ACC112 (cell line): ENCODE data around the gene RING1.

Experiments
- H2AFZ ChIP-seq: fragments of 200-600 bp; sonication (generic); one replicate; pipeline ENCODE4 v1.6.0; 2017; ENCODE audit warnings: antibody characterized with exemption, low read length; ENCODE audit not compliant: unreplicated experiment
- H3K27ac ChIP-seq: fragments of 200-600 bp; sonication (generic); 2 replicates; pipeline ENCODE4 v1.5.1; 2014; ENCODE audit warnings: low read depth, mild to moderate bottlenecking, antibody characterized with exemption, low read length, moderate library complexity
- H3K27me3 ChIP-seq: fragments of 200-600 bp; sonication (generic); 2 replicates; pipeline ENCODE4 v1.6.1; 2014; ENCODE audit warnings: mild to moderate bottlenecking, antibody characterized with exemption, low read length, moderate library complexity, mixed read lengths; ENCODE audit not compliant: insufficient read depth
- H3K36me3 ChIP-seq: fragments of 200-600 bp; sonication (generic); 2 replicates; pipeline ENCODE4 v1.6.1; 2016; ENCODE audit warnings: mild to moderate bottlenecking, antibody characterized with exemption, low read length, moderate library complexity, mixed read lengths; ENCODE audit not compliant: insufficient read depth
- H3K4me1 ChIP-seq: fragments of 200-600 bp; sonication (generic); one replicate; pipeline ENCODE4 v1.6.1; 2016; ENCODE audit warnings: low read length, mixed read lengths; ENCODE audit not compliant: insufficient read depth, unreplicated experiment, control insufficient read depth
- H3K4me3 ChIP-seq: fragments of 200-600 bp; sonication (generic); 2 replicates; pipeline ENCODE4 v1.5.1; 2014; ENCODE audit warnings: mild to moderate bottlenecking, low read depth, low read length
- H3K79me2 ChIP-seq: fragments of 200-600 bp; sonication (generic); one replicate; pipeline ENCODE4 v1.6.0; 2016; ENCODE audit warnings: low read length; ENCODE audit not compliant: control insufficient read depth, unreplicated experiment, insufficient read depth

RING1 gene

DNA sequence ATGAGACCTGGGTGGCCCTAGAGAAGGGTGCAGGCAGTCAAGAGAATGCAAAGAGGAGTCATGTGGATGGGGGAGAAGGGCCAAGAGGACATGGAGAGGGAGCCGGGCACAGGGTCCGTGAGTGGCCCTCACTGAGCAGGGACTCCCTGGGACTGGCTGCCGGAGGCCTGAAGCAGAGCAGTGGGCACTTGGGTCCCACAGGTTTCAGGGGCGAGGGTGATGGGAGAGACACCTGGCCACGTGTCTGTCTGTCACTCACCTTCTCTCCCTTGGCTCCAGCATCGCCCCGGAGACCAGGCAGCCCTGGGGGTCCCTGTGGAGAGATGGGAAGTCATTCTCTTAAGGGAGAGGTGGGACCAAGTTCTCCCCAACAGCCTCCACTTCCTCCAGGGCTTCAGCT lies 41.5 kb upstream of the RING1 start:
- no peak overlapping the region for H2AFZ ChIP-seq
- H3K27me3 ChIP-seq, result no peaks in the 10 kb centered on the region
- H3K4me3 ChIP-seq, result no peak overlapping the region

DNA sequence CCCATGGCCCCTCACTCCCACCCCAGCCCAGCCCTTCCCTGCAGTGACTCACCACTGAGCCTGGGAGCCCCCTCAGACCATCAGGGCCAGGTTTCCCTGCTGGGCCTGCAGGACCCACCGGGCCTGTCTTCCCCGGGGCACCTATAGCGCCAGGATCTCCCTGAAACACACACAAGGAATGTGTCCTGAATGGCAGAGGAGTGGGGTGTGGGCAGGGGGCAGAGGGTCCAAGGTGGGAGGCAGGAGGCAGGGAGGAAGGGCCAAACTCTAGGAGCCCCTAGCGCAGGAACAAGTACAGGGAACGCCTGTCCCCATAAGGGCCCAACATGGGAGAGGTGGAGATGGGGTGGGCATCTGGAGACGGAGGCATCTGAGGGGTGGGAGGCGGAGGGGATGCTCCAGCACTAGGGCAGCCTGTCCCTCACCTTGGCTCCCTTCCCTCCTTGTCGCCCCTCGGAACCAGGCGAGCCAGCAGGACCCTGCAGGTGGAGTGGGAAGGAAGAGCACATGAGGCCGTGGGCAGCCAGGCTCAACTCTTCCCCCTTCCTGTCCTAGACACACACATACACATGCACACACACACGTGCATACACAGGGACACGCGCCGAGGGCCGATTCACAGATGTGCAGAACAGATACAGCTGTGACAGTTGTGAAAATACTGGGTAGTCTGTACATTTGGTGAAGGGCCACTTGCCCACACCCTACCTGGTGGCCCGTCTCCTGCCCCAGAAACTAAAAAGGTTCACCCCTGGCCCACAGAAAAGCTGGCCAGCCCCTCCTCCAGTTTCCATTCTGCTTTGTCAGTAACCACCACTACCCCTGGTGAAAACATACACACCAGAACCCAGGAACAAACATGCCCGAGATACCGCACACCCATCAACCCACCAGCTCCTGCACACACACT lies 40.7 kb upstream of the RING1 start:
- Histone ChIP-seq H3K27ac (no peak overlapping the region), H3K36me3 (no peaks in the 10 kb centered on the region), H3K4me3 (no peak overlapping the region), H3K4me1 (peaks cover 3% of the 10 kb centered on the region), H3K27me3 (no peaks in the 10 kb centered on the region), H2AFZ (no peak overlapping the region), H3K79me2 (no peaks in the 10 kb centered on the region)

More for the DNA sequence above, 41.5 kb upstream of the RING1 start:
- Histone ChIP-seq H3K27ac (no peak overlapping the region), H3K36me3 (no peaks in the 10 kb centered on the region), H3K4me1 (peaks cover 10% of the 10 kb centered on the region), H3K79me2 (no peaks in the 10 kb centered on the region)

DNA sequence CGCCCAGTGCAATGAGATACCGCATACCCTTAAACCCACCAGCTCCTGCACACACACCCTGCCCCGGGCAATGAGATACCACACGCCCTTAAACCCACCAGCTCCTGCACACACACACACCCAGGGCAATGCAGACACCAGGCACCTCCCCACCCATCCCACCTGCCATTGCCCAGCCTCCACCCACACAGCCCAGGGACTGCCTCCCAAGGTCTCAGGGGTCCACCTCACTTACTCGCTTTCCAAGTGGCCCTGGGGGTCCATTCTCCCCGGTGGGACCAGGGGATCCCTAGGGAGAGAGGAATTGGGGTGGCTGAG lies 40.1 kb upstream of the RING1 start:
- Histone ChIP-seq H3K79me2 (no peaks in the 10 kb centered on the region), H3K27ac (no peak overlapping the region), H2AFZ (no peak overlapping the region), H3K4me1 (peaks cover 3% of the 10 kb centered on the region), H3K36me3 (no peaks in the 10 kb centered on the region), H3K27me3 (no peaks in the 10 kb centered on the region), H3K4me3 (no peak overlapping the region)

DNA sequence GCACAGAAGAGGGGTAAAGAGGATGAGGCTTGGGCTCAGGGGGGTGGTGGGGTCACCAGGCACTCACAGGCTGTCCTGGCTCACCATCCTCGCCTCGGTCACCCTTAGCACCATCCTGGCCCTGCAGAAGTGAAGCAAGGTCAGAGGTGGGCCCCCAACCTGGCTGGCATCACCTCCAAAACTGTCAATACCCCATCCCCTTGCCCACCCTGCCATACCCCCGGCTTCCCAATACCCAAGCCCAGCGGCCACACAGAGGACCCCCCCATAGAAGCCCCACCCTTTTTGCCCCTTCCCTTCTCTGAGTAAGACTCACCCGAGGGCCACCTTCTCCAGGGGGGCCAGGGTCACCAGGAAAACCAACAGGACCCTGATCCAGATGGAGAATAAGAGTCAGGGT lies 39.7 kb upstream of the RING1 start:
- peaks cover 3% of the 10 kb centered on the region for H3K4me1 ChIP-seq
- H2AFZ ChIP-seq, result no peak overlapping the region
- no peaks in the 10 kb centered on the region for H3K36me3 ChIP-seq
- no peaks in the 10 kb centered on the region for H3K27me3 ChIP-seq
- H3K4me3 ChIP-seq, result no peak overlapping the region
- no peak overlapping the region for H3K27ac ChIP-seq
- H3K79me2 ChIP-seq, result no peaks in the 10 kb centered on the region

DNA sequence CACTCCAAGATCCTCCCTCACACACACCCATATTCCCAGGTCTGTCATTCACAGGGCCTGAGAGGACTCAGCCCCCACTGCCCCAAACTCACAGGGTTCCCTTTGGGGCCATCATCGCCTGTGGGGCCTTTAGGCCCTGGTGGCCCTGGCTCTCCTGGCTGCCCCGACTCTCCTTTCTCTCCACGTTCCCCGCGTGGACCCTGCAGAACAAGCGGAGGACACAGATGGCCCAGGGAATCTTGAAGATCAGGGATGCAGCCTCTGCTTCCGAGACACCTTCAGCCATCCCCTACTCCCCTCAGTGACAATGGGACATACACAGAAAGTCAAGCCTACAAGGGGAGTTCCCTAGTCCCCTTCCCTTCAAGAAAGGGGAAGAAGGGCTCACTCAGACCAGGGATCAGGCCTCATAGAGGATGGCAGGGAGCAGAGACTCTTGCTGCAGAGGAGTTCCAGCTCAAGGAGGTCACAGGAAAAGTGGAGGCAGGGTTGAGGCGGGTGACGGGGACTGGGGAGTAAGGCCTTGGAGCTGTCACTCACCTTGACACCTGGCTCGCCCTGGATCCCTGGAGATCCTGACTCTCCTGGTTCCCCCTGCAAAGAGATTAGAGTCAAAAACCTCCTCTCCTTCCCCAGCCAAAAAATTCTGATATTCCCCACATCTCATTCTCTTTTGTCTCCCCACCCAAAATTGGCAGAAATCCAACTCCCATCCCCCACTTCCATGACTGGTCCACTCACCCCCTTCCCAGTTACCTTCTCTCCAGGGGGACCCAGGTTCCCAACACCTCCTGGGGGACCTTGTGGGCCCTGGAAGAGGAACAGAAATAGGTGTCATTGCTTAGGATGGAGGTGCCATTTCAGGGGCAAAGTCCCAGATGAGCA lies 38.8 kb upstream of the RING1 start:
- no peaks in the 10 kb centered on the region for H3K36me3 ChIP-seq
- H3K79me2 ChIP-seq, result no peaks in the 10 kb centered on the region
- peaks cover 3% of the 10 kb centered on the region for H3K4me1 ChIP-seq
- H2AFZ ChIP-seq, result no peak overlapping the region
- no peak overlapping the region for H3K27ac ChIP-seq
- H3K4me3 ChIP-seq, result no peak overlapping the region
- no peaks in the 10 kb centered on the region for H3K27me3 ChIP-seq

DNA sequence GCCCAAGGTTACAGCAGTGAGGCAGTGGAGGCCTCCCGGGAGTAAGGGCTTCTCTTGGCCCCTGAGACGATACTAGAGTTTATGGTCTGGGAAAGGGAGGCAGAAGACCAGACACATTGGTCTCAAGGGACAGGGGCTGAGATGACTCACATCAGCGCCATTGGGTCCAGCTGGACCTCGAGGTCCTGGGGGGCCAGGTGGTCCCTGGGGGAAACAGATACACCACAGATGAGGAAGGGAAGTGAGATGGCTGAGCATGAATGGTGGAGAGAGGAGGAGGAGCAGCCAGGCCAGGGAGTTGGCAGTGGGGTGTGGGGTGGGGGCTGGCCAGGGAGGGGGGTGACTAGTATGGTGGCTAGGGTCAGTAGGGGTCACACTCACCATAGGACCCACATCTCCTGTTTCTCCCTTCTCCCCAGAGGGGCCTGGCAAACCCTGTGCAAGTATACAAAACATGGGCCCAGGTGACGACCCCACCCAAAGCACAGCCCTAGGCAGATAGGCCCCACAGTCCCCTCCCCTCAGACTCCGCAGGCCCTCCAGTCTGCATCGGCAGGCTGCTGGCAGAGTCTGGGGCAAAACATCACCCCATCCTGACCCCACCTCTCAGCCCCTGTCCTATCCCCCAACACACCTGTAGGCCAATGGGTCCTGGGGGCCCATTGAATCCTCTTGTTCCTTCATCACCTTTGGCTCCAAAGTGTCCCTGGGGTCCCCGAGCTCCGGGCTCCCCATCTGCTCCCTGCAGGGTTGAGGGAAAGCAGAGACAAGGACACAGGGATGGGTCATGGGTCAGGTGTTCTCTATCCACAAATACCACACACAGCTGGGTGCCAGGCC lies 37.9 kb upstream of the RING1 start:
- Histone ChIP-seq H3K4me1 (peaks cover 3% of the 10 kb centered on the region), H3K27ac (no peak overlapping the region)

DNA sequence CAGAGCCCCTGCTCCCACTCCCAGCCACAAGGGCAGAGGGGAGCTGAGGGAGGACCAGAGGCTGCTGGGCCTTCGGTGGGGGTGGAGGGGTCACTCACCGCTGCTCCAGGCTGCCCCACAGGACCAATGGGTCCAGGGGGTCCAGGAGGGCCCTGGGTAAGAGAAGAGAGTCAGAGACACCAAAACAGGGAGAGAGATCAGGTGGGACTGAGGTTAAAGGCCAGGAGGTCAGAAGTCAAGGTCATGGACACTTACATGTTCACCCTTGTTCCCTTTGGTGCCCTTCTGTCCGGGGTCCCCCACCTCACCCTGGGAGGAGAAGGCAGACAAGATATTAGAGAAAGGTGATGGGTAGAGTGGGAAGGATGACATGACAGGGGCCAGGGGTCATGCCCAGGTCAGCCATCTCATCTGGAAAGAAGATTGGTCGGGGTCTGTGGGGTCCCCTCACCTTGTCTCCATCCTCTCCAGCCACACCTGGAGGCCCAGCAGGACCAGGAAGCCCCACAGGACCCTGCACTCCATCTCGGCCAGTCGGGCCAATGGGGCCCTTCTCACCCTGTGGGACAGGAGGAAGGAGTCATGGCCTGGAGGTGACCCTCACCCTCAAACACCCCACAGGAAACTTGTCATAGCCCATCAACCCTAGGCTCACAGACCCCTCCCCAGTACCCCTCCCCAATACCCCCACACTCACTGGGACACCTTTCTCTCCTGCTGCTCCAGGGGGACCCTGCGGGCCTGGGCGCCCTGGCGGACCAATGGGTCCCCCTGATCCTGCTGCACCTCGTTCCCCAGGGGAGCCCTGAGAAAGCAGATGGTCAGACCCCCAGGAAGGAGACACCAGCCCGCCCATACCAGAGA lies 37.1 kb upstream of the RING1 start:
- H3K36me3 ChIP-seq, result no peaks in the 10 kb centered on the region
- H3K4me3 ChIP-seq, result no peak overlapping the region
- peaks cover 3% of the 10 kb centered on the region for H3K4me1 ChIP-seq
- H3K27me3 ChIP-seq, result no peaks in the 10 kb centered on the region
- no peak overlapping the region for H3K27ac ChIP-seq
- H2AFZ ChIP-seq, result no peak overlapping the region
- no peaks in the 10 kb centered on the region for H3K79me2 ChIP-seq

More for the DNA sequence above, 37.9 kb upstream of the RING1 start:
- no peak overlapping the region for H2AFZ ChIP-seq
- H3K79me2 ChIP-seq, result no peaks in the 10 kb centered on the region
- no peak overlapping the region for H3K4me3 ChIP-seq
- no peaks in the 10 kb centered on the region for H3K27me3 ChIP-seq
- H3K36me3 ChIP-seq, result no peaks in the 10 kb centered on the region

DNA sequence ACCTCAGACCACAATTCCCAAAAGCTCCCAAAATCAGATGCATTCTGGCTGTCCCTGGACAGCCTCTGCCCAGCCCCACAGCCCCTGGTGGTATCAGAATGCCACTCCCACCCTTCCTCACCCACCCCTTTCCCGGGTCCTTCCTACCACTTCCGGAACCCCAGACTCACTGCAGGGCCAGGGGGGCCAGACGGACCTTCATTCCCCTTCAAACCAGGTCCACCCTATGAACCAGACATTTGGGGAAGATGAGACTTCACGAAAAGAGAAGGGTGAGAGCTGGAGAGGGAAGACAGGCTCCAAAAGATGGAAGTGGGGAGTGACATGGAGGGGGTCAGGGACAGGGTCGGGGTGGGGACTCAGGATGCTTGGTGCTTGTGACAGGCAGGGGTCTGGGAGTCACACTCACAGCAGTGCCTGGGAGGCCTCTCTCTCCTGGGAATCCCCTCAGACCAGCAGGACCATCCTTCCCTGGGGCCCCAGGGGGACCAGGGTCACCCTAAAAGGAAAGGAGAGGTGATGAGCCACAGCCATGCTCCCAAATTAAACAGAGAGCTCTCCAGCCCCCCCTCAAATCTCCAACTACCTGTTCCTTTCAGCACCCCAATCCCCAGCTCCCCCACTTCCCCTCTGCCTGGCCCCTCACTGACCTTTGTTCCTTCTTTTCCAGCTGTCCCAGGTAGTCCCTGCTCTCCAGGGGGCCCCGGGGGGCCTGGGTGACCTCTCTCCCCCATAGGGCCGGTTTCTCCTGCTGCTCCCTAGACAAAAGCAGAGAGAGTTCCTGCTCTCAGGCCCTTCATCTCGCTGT lies 36.2 kb upstream of the RING1 start:
- Histone ChIP-seq H3K36me3 (no peaks in the 10 kb centered on the region), H3K4me1 (peaks cover 3% of the 10 kb centered on the region), H3K79me2 (no peaks in the 10 kb centered on the region), H3K27me3 (no peaks in the 10 kb centered on the region), H3K27ac (no peak overlapping the region), H3K4me3 (no peak overlapping the region), H2AFZ (no peak overlapping the region)

DNA sequence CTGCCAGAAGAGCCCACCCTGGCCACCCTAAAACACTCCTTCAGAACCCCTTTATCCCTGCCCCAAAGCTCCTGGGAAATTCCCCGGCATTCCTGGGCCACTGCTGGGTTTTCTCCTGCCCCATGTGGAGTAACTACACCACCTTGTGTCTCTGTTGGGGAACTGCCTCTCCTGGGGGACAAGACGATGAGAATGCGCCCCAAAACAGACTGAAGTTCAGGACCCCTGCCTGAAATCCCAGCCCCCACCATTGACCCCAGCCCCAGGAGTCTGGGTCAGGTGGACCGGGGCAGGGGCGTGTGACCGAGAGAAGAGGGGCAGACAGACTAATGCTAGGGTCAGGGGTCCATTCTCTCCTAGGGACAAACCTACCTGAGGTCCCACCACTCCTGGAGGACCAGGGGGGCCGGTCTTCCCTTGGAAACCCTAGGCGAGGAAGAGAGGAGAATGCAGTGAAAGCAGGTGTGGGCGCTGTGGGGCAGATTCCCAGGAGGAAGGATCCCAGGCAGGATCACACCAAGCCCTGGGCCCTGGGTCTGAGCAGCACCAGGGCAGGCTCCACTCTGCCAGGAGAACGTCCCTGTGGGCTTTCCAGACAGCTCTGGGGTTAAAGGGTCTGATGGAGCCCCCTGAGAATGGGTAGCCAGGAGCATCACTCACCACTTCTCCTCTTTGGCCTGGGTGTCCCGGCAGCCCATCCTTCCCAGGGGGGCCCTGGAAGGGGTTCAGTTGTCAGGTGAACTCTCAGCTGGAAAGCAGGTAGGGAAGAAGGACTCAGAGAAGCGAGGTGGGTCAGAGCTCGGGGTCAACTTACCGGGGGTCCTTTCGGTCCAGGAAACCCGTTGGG lies 35.4 kb upstream of the RING1 start:
- Histone ChIP-seq H3K4me1 (peaks cover 3% of the 10 kb centered on the region), H3K27ac (no peak overlapping the region), H2AFZ (no peak overlapping the region)

More for the DNA sequence above, 35.4 kb upstream of the RING1 start:
- Histone ChIP-seq H3K79me2 (no peaks in the 10 kb centered on the region), H3K4me3 (no peak overlapping the region), H3K36me3 (no peaks in the 10 kb centered on the region), H3K27me3 (no peaks in the 10 kb centered on the region)
